Astrocyte of the cerebellum (primary cell): ENCODE results near the gene LCLAT1.

ENCODE experiments used
- DNase-seq: peaks from one replicate; pipeline ENCODE4 v3.0.0-alpha.2; 2011; ENCODE audit warnings: low read depth
- H3K4me3 ChIP-seq: 2 replicates; pipeline ENCODE4 v1.5.1; 2011; ENCODE audit warnings: mild to moderate bottlenecking, low read depth, low read length, moderate library complexity
- in situ Hi-C: cut with HindIII; loops from 2 replicates; pipeline ENCODE4 v1.10.0; 2017; ENCODE audit warnings: low sequenced_read_pairs
- TF ChIP-seq, protein P1 (sequence below): IDR thresholded peaks from 2 replicates; pipeline ENCODE4 v1.5.1; 2012; ENCODE audit warnings: low read length, low read depth, moderate library complexity, mild to moderate bottlenecking; ENCODE audit errors: missing control alignments

LCLAT1 gene

DNA sequence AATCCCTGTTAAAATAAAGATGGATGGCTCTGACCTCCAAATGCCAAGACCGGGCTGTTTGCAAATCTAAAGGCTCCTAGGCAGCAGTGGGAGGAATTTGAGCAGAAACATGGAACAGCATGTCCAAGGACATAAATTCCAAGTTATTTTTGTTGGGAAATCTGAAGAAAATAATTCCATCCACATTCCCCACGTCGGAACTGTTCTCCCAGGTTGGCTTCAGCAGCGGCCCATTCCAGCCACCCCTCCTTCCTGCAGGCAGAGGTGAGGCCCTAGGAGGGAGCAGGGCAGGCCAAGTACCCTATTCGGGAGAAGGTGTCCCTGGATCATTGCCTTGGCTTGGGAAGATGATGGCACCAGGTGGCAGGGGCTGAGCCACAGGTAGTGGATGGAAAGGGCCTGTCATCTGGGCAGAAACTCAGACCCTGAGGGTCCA lies 243.1 kb downstream of the LCLAT1 start:
- no peak overlapping the region for H3K4me3 ChIP-seq
- TF ChIP-seq, protein P1, sequence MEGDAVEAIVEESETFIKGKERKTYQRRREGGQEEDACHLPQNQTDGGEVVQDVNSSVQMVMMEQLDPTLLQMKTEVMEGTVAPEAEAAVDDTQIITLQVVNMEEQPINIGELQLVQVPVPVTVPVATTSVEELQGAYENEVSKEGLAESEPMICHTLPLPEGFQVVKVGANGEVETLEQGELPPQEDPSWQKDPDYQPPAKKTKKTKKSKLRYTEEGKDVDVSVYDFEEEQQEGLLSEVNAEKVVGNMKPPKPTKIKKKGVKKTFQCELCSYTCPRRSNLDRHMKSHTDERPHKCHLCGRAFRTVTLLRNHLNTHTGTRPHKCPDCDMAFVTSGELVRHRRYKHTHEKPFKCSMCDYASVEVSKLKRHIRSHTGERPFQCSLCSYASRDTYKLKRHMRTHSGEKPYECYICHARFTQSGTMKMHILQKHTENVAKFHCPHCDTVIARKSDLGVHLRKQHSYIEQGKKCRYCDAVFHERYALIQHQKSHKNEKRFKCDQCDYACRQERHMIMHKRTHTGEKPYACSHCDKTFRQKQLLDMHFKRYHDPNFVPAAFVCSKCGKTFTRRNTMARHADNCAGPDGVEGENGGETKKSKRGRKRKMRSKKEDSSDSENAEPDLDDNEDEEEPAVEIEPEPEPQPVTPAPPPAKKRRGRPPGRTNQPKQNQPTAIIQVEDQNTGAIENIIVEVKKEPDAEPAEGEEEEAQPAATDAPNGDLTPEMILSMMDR = no peak
- DNase-seq = no peak
- in situ Hi-C loops = no loop called here

DNA sequence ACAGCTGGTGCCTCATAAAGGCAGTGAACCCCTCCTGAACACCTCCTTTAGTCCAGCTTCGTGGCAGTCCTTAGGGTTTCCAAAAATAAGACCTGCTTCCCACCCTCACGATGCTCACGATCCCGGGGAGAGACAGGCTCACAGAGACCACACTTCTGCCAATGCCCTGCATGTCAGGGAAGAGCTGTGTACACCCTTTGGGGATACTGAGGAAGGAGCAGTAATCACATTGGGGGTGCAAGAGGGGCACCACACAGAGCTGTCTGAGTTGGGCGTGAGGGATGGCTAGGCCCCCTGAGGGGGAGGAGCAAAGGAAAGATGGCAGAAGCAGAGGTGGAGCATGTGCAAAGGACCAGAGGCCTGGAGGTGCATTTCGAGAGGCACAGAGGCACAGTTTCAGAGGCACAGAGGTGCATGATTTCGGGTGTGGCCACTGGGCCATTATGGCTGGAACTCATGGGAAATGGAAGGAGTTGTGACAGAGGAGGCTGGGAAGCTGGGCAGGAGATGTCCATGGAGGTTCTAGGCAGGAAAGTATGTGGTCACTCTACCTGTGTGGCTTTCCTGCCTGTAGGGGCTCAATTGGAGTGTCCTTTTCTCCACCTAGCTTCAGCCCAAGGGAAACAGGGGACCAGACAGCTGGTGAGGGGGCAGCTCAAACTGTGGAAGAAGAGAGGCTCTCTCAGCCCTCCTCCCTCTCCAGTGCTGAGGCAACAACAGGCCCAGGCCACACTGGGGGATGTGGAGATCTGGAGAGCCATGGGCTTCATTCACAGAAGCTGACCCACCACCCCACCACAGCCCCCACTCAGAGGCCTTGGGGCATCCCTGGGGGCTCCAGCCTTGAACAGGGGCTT lies 244.3 kb downstream of the LCLAT1 start:
- DNase-seq = no peak
- TF ChIP-seq, protein P1 = no peak
- in situ Hi-C loops = no loop called here
- no peak overlapping the region for H3K4me3 ChIP-seq

DNA sequence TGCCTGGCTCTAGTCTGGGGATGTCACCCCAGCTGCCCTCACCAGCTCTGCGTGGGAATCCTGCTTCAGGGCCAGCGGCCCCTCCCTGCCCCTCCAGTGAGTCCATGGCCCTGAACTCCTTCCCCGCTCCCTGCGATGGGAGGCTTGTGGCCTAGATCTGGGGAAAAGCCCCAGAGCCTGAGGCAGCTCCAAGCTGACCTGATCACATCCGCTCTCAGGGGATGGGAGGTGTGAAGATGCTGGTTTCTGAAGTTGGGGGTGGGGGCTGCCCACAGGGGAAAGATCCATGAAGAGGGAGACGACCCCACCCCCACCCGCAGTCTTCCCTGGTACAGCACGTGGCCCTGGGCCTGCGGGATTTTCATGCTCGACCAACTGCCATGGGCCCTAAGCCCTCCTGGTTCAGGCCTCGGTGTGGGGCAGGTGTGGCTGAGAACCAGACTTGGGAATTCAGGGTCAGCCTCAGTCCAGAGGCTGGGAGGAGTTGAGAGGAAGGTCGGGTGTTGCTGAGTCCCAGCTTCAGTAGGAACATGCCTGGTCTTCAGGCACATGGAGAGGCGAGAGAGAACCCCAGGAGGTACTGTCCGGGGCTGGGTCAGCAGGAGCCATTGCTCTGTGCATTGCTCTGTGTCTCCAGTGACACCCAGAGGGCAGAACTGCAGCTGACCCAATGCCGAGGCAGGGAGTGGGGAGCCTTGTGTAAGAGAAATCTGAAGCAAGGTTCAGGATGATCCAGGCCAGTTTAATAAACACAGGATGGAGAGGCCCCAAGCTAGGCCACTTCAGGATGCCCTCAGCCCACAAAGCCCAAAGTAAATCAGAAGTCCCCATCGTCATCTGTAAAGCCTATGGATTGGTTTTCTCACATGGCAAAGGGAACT lies 245.1 kb downstream of the LCLAT1 start:
- in situ Hi-C loops = no loop called here
- TF ChIP-seq, protein P1 = no peak
- DNase-seq = no peak
- H3K4me3 ChIP-seq = no peak overlapping the region

DNA sequence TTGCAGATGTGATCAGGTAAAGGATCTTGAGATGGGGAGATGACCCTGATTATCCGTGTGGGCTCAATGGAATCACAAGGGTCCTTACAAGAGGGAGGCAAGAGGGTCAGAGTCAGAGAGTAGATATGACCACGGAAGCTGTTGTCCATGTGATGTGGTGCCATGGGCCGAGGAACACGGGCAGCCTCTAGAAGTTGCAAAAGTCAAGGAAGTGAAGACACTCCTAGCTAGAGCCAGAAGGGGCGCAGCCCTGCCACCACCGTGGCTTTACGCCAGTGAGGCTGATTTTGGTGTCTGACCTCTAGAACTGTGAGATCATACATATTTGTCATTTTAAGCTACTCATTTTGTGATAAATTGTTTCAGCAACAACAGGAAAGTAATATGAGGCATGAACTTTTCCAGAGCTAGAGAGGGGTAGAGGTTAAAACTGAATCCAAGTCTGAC lies 245.8 kb downstream of the LCLAT1 start:
- TF ChIP-seq, protein P1 = no peak
- H3K4me3 ChIP-seq = no peak overlapping the region
- DNase-seq = no peak
- in situ Hi-C loops = no loop called here
